WTC11 (cell line): ENCODE data around the gene TRPV6. TPM values are rescaled to one million over a fixed set of nuclear protein-coding genes. Genes with fewer than 3 reads are reported as not detected.

ENCODE experiments used
- ATAC-seq: fragments of 200-7000 bp; cut with Tn5 transposase; 2 replicates; pipeline ENCODE4 v1.10.0; 2021; ENCODE audit warnings: mild to moderate bottlenecking, moderate library complexity
- CTCF ChIA-PET: fragments of 300-600 bp; sonication (Branson Sonifier 250); formaldehyde crosslinking; loops from one replicate; lab custom pipeline; 2021; ENCODE audit warnings: antibody characterized with exemption; lab: Charles Lee
- POLR2A ChIA-PET: fragments of 350-600 bp; sonication (Branson Sonifier 250); formaldehyde crosslinking; loops from one replicate; lab custom pipeline; 2021; ENCODE audit warnings: antibody characterized with exemption; lab: Charles Lee
- DNase-seq: peaks from one replicate; pipeline ENCODE4 v3.0.0; 2021; ENCODE audit warnings: low spot score
- H3K27ac Mint-ChIP-seq: 2 replicates; pipeline ENCODE4 v1.8.0; 2021; ENCODE audit warnings: mixed read lengths
- H3K27me3 Mint-ChIP-seq: 2 replicates; pipeline ENCODE4 v1.8.0; 2021; ENCODE audit warnings: low read depth, mild to moderate bottlenecking, moderate library complexity, mixed read lengths
- H3K36me3 Mint-ChIP-seq: 2 replicates; pipeline ENCODE4 v1.8.0; 2021; ENCODE audit warnings: mixed read lengths
- H3K4me1 Mint-ChIP-seq: 2 replicates; pipeline ENCODE4 v1.8.0; 2022; ENCODE audit warnings: mixed read lengths
- H3K4me3 Mint-ChIP-seq: 2 replicates; pipeline ENCODE4 v1.8.0; 2021; ENCODE audit warnings: mild to moderate bottlenecking, moderate library complexity, mixed read lengths
- H3K9me3 Mint-ChIP-seq: 2 replicates; pipeline ENCODE4 v1.8.0; 2021; ENCODE audit warnings: mixed read lengths
- E2F4 ChIP-seq: sonication (generic); formaldehyde crosslinking; IDR thresholded peaks from 2 replicates; pipeline ENCODE4 v1.8.1; 2022; ENCODE audit warnings: low read depth, mild to moderate bottlenecking, moderate library complexity, missing genetic modification reagents, borderline replicate concordance
- GABPB1 ChIP-seq: sonication (generic); formaldehyde crosslinking; IDR thresholded peaks from 2 replicates; pipeline ENCODE4 v1.8.1; 2023; ENCODE audit warnings: mild to moderate bottlenecking, missing genetic modification reagents
- KAT7 ChIP-seq: sonication (generic); formaldehyde crosslinking; IDR thresholded peaks from 2 replicates; pipeline ENCODE4 v1.8.1; 2023; ENCODE audit warnings: missing genetic modification reagents, mild to moderate bottlenecking, borderline replicate concordance
- MLX ChIP-seq: sonication (generic); formaldehyde crosslinking; IDR thresholded peaks from 2 replicates; pipeline ENCODE4 v1.8.1; 2023; ENCODE audit warnings: mild to moderate bottlenecking, missing genetic modification reagents, moderate library complexity
- NR1H2 ChIP-seq: sonication (generic); formaldehyde crosslinking; IDR thresholded peaks from 2 replicates; pipeline ENCODE4 v1.9.0; 2021; ENCODE audit warnings: mild to moderate bottlenecking, moderate library complexity, missing genetic modification reagents
- PRRX2 ChIP-seq: fragments of 250-450 bp; sonication (Bioruptor Pico); IDR thresholded peaks from 2 replicates; pipeline ENCODE4 v1.8.0; 2021; ENCODE audit warnings: mild to moderate bottlenecking
- SMAD3 ChIP-seq: sonication (generic); formaldehyde crosslinking; IDR thresholded peaks from 2 replicates; pipeline ENCODE4 v1.8.0; 2022; ENCODE audit warnings: missing genetic modification reagents, mild to moderate bottlenecking, borderline replicate concordance
- SMAD4 ChIP-seq: sonication (generic); formaldehyde crosslinking; IDR thresholded peaks from 2 replicates; pipeline ENCODE4 v1.8.0; 2022; ENCODE audit warnings: mild to moderate bottlenecking, missing genetic modification reagents
- STAT6 ChIP-seq: sonication (generic); formaldehyde crosslinking; conservative IDR thresholded peaks from 2 replicates; pipeline ENCODE4 v1.8.1; 2023; ENCODE audit warnings: mild to moderate bottlenecking, low read depth, missing genetic modification reagents, moderate library complexity
- TEAD1 ChIP-seq: sonication (generic); formaldehyde crosslinking; IDR thresholded peaks from 2 replicates; pipeline ENCODE4 v1.8.0; 2022; ENCODE audit warnings: mild to moderate bottlenecking, missing genetic modification reagents
- TP53 ChIP-seq: sonication (generic); formaldehyde crosslinking; IDR thresholded peaks from 2 replicates; pipeline ENCODE4 v1.8.1; 2023; ENCODE audit warnings: mild to moderate bottlenecking, missing genetic modification reagents
- ZBTB21 ChIP-seq: sonication (generic); formaldehyde crosslinking; IDR thresholded peaks from 2 replicates; pipeline ENCODE4 v1.8.1; 2023; ENCODE audit warnings: mild to moderate bottlenecking, missing genetic modification reagents, borderline replicate concordance
- ZNF232 ChIP-seq: sonication (generic); formaldehyde crosslinking; IDR thresholded peaks from 2 replicates; pipeline ENCODE4 v1.8.0; 2022; ENCODE audit warnings: mild to moderate bottlenecking, missing genetic modification reagents
- ZNF317 ChIP-seq: sonication (generic); formaldehyde crosslinking; IDR thresholded peaks from 2 replicates; pipeline ENCODE4 v1.8.1; 2023; ENCODE audit warnings: low read depth, mild to moderate bottlenecking, moderate library complexity, missing genetic modification reagents, borderline replicate concordance
- ZNF423 ChIP-seq: fragments of 250-450 bp; sonication (Bioruptor Pico); IDR thresholded peaks from 2 replicates; pipeline ENCODE4 v2.1.2; 2022; ENCODE audit warnings: mild to moderate bottlenecking, moderate library complexity
- ZSCAN18 ChIP-seq: fragments of 250-450 bp; sonication (Bioruptor Pico); IDR thresholded peaks from 2 replicates; pipeline ENCODE4 v2.1.2; 2022; ENCODE audit warnings: mild to moderate bottlenecking, moderate library complexity
- total RNA-seq: library from RNA; stranded (reverse); gene quantifications from 3 replicates; pipeline ENCODE4 v1.2.3, GENCODE V29; 2021

TRPV6 gene
- total RNA-seq, 1 experiment from 2014 or later: 0.63 TPM

- Mint-ChIP-seq H3K27ac (no peak overlapping the region), H3K4me3 (no peak overlapping the region), H3K27me3 (no peaks in the 10 kb centered on the region), H3K9me3 (peaks cover 7% of the 10 kb centered on the region), H3K4me1 (no peaks in the 10 kb centered on the region), H3K36me3 (no peaks in the 10 kb centered on the region; the same call in 1 of the 2 replicates)
- DNase-seq: no peak
- no peak for TF ChIP-seq GABPB1 (CRISPR knock-in tag)
- no peak for TF ChIP-seq ZNF423
- TF ChIP-seq ZBTB21 (CRISPR knock-in tag): no peak
- no peak for TF ChIP-seq TP53
- no peak for TF ChIP-seq PRRX2 (CRISPR knock-in tag)
- TF ChIP-seq STAT6 (CRISPR knock-in tag): no peak
- TF ChIP-seq ZNF232 (CRISPR knock-in tag): no peak
- no peak for TF ChIP-seq NR1H2 (CRISPR knock-in tag)
- TF ChIP-seq E2F4 (CRISPR knock-in tag): no peak
- TF ChIP-seq KAT7 (CRISPR knock-in tag): no peak
- no peak for TF ChIP-seq TEAD1
- no peak for TF ChIP-seq SMAD3 (CRISPR knock-in tag)
- no peak for TF ChIP-seq SMAD4
- no peak for TF ChIP-seq ZSCAN18 (CRISPR knock-in tag)
- no peak for TF ChIP-seq ZNF317 (CRISPR knock-in tag)
- no peak for TF ChIP-seq MLX (CRISPR knock-in tag)
- ChIA-PET POLR2A (no interaction called here), CTCF (interaction anchor here (0.9 to 4.4 kb wide), 14 partner anchors 10 to 343 kb away, joined by 3 to 36 read pairs (median 6); partner anchors contain the start of gene EPHB6)
- no peak for ATAC-seq
These were observed 13.4 kb downstream of the TRPV6 start for GRCh38 chr7:142872106-142872675.

GRCh38 chr7:142871260-142872105 is 14.1 kb downstream of the TRPV6 start:
- H3K27me3 Mint-ChIP-seq: no peaks in the 10 kb centered on the region
- no peak overlapping the region for H3K4me3 Mint-ChIP-seq
- CTCF ChIA-PET: interaction anchor here (1.0 to 4.4 kb wide), 7 partner anchors 10 to 344 kb away, joined by 3 to 36 read pairs (median 20); partner anchors contain the start of gene EPHB6

More at GRCh38 chr7:142871260-142872105, 14.1 kb downstream of the TRPV6 start:
- H3K36me3 Mint-ChIP-seq: no peaks in the 10 kb centered on the region; the same call in 1 of the 2 replicates
- no peak for ATAC-seq
- H3K9me3 Mint-ChIP-seq: peaks cover 7% of the 10 kb centered on the region
- TF ChIP-seq E2F4 (CRISPR knock-in tag): no peak
- H3K4me1 Mint-ChIP-seq: peaks cover under 1% of the 10 kb centered on the region; the same call in 1 of the 2 replicates
- no peak for DNase-seq
- no peak overlapping the region for H3K27ac Mint-ChIP-seq
- POLR2A ChIA-PET: no interaction called here
